NCI-H526 treated with DMSO at 0.1 percent for 48 hours (cell line): ENCODE results near the gene LPO.
A peak's percentile ranks its signal among the peaks of the same experiment; 100 is the strongest.

Experiments used
- DNase-seq: peaks from one replicate; lab custom pipeline; 2025; lab: John Stamatoyannopoulos, UW

The LPO gene

GRCh38 chr17:58238147-58238634 is at the start of gene LPO:
Gene LPO (plus strand): TSS chr17:58238584. CDS start chr17:58242980, 4,396 bp downstream.
- no peak for DNase-seq

GRCh38 chr17:58189436-58190146 is 48.8 kb upstream of the LPO start:
- DNase-seq = no peak

GRCh38 chr17:58191241-58191896 is 47.0 kb upstream of the LPO start:
- no peak for DNase-seq

- DNase-seq = no peak
Observed at GRCh38 chr17:58192612-58193011, 45.8 kb upstream of the LPO start, which contains the start of gene EPX. Gene EPX (plus strand): TSS chr17:58192726. CDS start chr17:58192847, 121 bp downstream.

- no peak for DNase-seq
Observed at GRCh38 chr17:58193641-58194255, 44.6 kb upstream of the LPO start.

- no peak for DNase-seq
Observed at GRCh38 chr17:58195518-58196123, 42.8 kb upstream of the LPO start.

- DNase-seq = no peak
Observed at GRCh38 chr17:58196610-58197009, 41.8 kb upstream of the LPO start.

GRCh38 chr17:58200024-58200633 is 38.3 kb upstream of the LPO start:
- DNase-seq = peak; percentile 68

- no peak for DNase-seq
Observed at GRCh38 chr17:58202859-58203258, 35.5 kb upstream of the LPO start.

GRCh38 chr17:58204796-58205195 is 33.6 kb upstream of the LPO start:
- DNase-seq = no peak

GRCh38 chr17:58205936-58206335 is 32.4 kb upstream of the LPO start:
- DNase-seq = no peak

- no peak for DNase-seq
Observed at GRCh38 chr17:58207451-58207850, 30.9 kb upstream of the LPO start.

GRCh38 chr17:58208344-58208743 is 30.0 kb upstream of the LPO start:
- no peak for DNase-seq

GRCh38 chr17:58210922-58211321 is 27.5 kb upstream of the LPO start:
- DNase-seq = no peak

GRCh38 chr17:58215685-58216084 is 22.7 kb upstream of the LPO start:
- DNase-seq = no peak

- DNase-seq = no peak
Observed at GRCh38 chr17:58217766-58218165, 20.6 kb upstream of the LPO start.

- peak; percentile 87 for DNase-seq
Observed at GRCh38 chr17:58219007-58219788, 19.2 kb upstream of the LPO start, which contains the start of gene MKS1. Gene MKS1 (minus strand): TSS chr17:58219255. CDS start chr17:58219230, 25 bp downstream.

GRCh38 chr17:58219789-58220183 is 18.6 kb upstream of the LPO start:
- DNase-seq = no peak

GRCh38 chr17:58224315-58224714 is 14.1 kb upstream of the LPO start:
- no peak for DNase-seq

- no peak for DNase-seq
Observed at GRCh38 chr17:58227733-58228132, 10.7 kb upstream of the LPO start.

GRCh38 chr17:58228679-58229078 is 9.7 kb upstream of the LPO start:
- no peak for DNase-seq
